GM12891 (cell line): ENCODE results near the gene FAM200C.

Experiments
- DNase-seq: peaks from one replicate; pipeline ENCODE4 v3.0.0; 2011; ENCODE audit warnings: low spot score; ENCODE audit not compliant: insufficient read length
- FAIRE-seq: peaks from 2 replicates; lab custom pipeline; 2011; peaks lifted over from hg19 to GRCh38; lab: Jason Lieb, UNC
- PAX5 ChIP-seq: IDR thresholded peaks from 2 replicates; pipeline ENCODE4 v1.6.1; 2011; ENCODE audit warnings: low read length, moderate library complexity, mild to moderate bottlenecking; ENCODE audit not compliant: insufficient read depth, severe bottlenecking
- POLR2A ChIP-seq: IDR thresholded peaks from 2 replicates; pipeline ENCODE4 v1.6.1; 2011; ENCODE audit warnings: low read depth, low read length, control low read depth
- POLR2AphosphoS5 ChIP-seq: IDR thresholded peaks from 2 replicates; pipeline ENCODE4 v1.6.1; 2011; ENCODE audit warnings: low read depth, low read length, control low read depth
- POU2F2 ChIP-seq: IDR thresholded peaks from 2 replicates; pipeline ENCODE4 v1.6.1; 2011; ENCODE audit warnings: low read depth, mild to moderate bottlenecking, control low read depth, low read length, moderate library complexity
- SPI1 ChIP-seq: IDR thresholded peaks from 2 replicates; pipeline ENCODE4 v1.6.1; 2011; ENCODE audit warnings: low read depth, low read length, control low read depth
- TAF1 ChIP-seq: IDR thresholded peaks from 2 replicates; pipeline ENCODE4 v1.6.1; 2011; ENCODE audit warnings: low read depth, low read length, control low read depth

The FAM200C gene

GRCh38 chr5:160359242-160359641 lies 40.6 kb downstream of the FAM200C start:
- FAIRE-seq, result no peak
- TF ChIP-seq POLR2AphosphoS5 (no peak), TAF1 (no peak), POLR2A (no peak), SPI1 (no peak), POU2F2 (no peak), PAX5 (no peak)
- no peak for DNase-seq

GRCh38 chr5:160357861-160358411 lies 41.9 kb downstream of the FAM200C start:
- DNase-seq, result no peak
- TF ChIP-seq POLR2A (no peak), POLR2AphosphoS5 (no peak), POU2F2 (no peak), PAX5 (no peak), TAF1 (no peak)
- no peak for FAIRE-seq

GRCh38 chr5:160357394-160357793 lies 42.5 kb downstream of the FAM200C start:
- no peak for FAIRE-seq

GRCh38 chr5:160356550-160357347 lies 43.1 kb downstream of the FAM200C start:
- FAIRE-seq (no peak), DNase-seq (no peak)
- TF ChIP-seq SPI1 (no peak), POU2F2 (no peak), POLR2A (no peak), PAX5 (no peak), TAF1 (no peak), POLR2AphosphoS5 (no peak)

More at GRCh38 chr5:160357394-160357793, 42.5 kb downstream of the FAM200C start:
- DNase-seq, result no peak
- TF ChIP-seq POLR2AphosphoS5 (no peak), TAF1 (no peak), PAX5 (no peak), POU2F2 (no peak), SPI1 (no peak), POLR2A (no peak)

- FAIRE-seq (no peak), DNase-seq (no peak)
- TF ChIP-seq POU2F2, result no peak
- TF ChIP-seq POLR2AphosphoS5, result no peak
- TF ChIP-seq POLR2A, result no peak
- TF ChIP-seq PAX5, result no peak
- TF ChIP-seq SPI1, result no peak
- no peak for TF ChIP-seq TAF1
These were observed 45.2 kb downstream of the FAM200C start for GRCh38 chr5:160354666-160355065.

- no peak for FAIRE-seq
- DNase-seq, result no peak
- TF ChIP-seq SPI1, result no peak
- TF ChIP-seq TAF1, result no peak
- no peak for TF ChIP-seq POLR2A
- no peak for TF ChIP-seq PAX5
- no peak for TF ChIP-seq POLR2AphosphoS5
- no peak for TF ChIP-seq POU2F2
These were observed 46.5 kb downstream of the FAM200C start for GRCh38 chr5:160353379-160353778.

GRCh38 chr5:160352308-160352707 lies 47.5 kb downstream of the FAM200C start:
- TF ChIP-seq POLR2AphosphoS5 (no peak), POLR2A (no peak), SPI1 (no peak), PAX5 (no peak), POU2F2 (no peak), TAF1 (no peak)
- FAIRE-seq (no peak), DNase-seq (no peak)

- DNase-seq (no peak), FAIRE-seq (no peak)
- TF ChIP-seq POLR2A, result no peak
- no peak for TF ChIP-seq POU2F2
- no peak for TF ChIP-seq POLR2AphosphoS5
- no peak for TF ChIP-seq TAF1
- no peak for TF ChIP-seq PAX5
- no peak for TF ChIP-seq SPI1
These were observed 49.9 kb downstream of the FAM200C start for GRCh38 chr5:160349935-160350303.

GRCh38 chr5:160349249-160349934 lies 50.5 kb downstream of the FAM200C start:
- no peak for TF ChIP-seq POU2F2
- no peak for TF ChIP-seq POLR2A
- no peak for TF ChIP-seq PAX5
- no peak for TF ChIP-seq POLR2AphosphoS5
- no peak for TF ChIP-seq TAF1
- TF ChIP-seq SPI1, result no peak
- FAIRE-seq, result no peak
- no peak for DNase-seq
